Heart left ventricle (tissue), 16 donors: ENCODE measurements around the gene TRIOBP. TPM values are rescaled to one million over a fixed set of nuclear protein-coding genes. Genes with fewer than 3 reads are reported as not detected.
A peak's percentile ranks its signal among the peaks of the same experiment; 100 is the strongest.

ENCODE experiments used
- ATAC-seq, 4 donors: fragments of 200-7000 bp; cut with Tn5 transposase; one replicate each; pipeline ENCODE4 v1.9.1; 2020 to 2022; ENCODE audit warnings: moderate library complexity in 4 of 4, mild to moderate bottlenecking in 3 of 4, moderate number of reproducible peaks in 1 of 4
- DNase-seq, 5 donors: peaks; one replicate each; pipeline ENCODE4 v3.0.0-alpha.2; 2020
- H3K27ac ChIP-seq, 12 donors: fragments of 200-600 bp; sonication (generic) in 4 of 12; one replicate each; pipeline versions ENCODE4 v1.5.0 to v1.8.0; 2016 to 2022; ENCODE audit warnings: mild to moderate bottlenecking in 2 of 12
- H3K27me3 ChIP-seq, 9 donors: fragments of 200-600 bp; sonication (generic) in 2 of 9; one replicate each; pipeline versions ENCODE4 v1.5.1 to v1.8.0; 2016 to 2022; ENCODE audit warnings: mild to moderate bottlenecking in 3 of 9
- H3K36me3 ChIP-seq, 9 donors: fragments of 200-600 bp; sonication (generic) in 2 of 9; one replicate each; pipeline versions ENCODE4 v1.5.0 to v1.8.0; 2018 to 2022; ENCODE audit warnings: mild to moderate bottlenecking in 2 of 9
- H3K4me1 ChIP-seq, 12 donors: fragments of 200-600 bp; sonication (generic) in 4 of 12; one replicate each; pipeline versions ENCODE4 v1.5.0 to v1.8.0; 2016 to 2022; ENCODE audit warnings: mild to moderate bottlenecking in 3 of 12
- H3K4me3 ChIP-seq, 12 donors: fragments of 200-600 bp; sonication (generic) in 4 of 12; one replicate each; pipeline versions ENCODE4 v1.5.0 to v1.8.0; 2017 to 2022; ENCODE audit warnings: mild to moderate bottlenecking in 9 of 12, moderate library complexity in 4 of 12
- H3K9me3 ChIP-seq, 12 donors: fragments of 200-600 bp; sonication (generic) in 4 of 12; one replicate each; pipeline versions ENCODE4 v1.5.0 to v1.8.0; 2016 to 2022; ENCODE audit warnings: mild to moderate bottlenecking in 1 of 12
- CTCF ChIP-seq, 12 donors: fragments of 200-600 bp; sonication (generic) in 4 of 12; IDR thresholded peaks; one replicate each; pipeline versions ENCODE4 v1.5.0 to v1.8.0; 2018 to 2022; ENCODE audit warnings: antibody characterized with exemption in 12 of 12, mild to moderate bottlenecking in 5 of 12
- POLR2A ChIP-seq, 2 donors: fragments of 450-650 bp; IDR thresholded peaks; one replicate each; pipeline ENCODE4 v1.6.1; 2017; ENCODE audit warnings: antibody characterized with exemption in 2 of 2, mild to moderate bottlenecking in 2 of 2, moderate library complexity in 2 of 2
- WGBS, 4 donors: extraction: QIAGEN DNeasy Blood & Tissue Kit in 2 of 4; methylation state at CpG; one replicate each; pipeline versions ENCODE4 v1.1.5 to v1.1.7; 2013 to 2018; 5-methylcytosine and 5-hydroxymethylcytosine counted together
- intact Hi-C, 10 donors: fragments of 100-400 bp; cut with DNase I; formaldehyde crosslinking; loops; one replicate each; pipeline versions ENCODE4 v1.11.1 to v1.14.2; 2022
- polyA plus RNA-seq, 2 donors: library from polyadenylated mRNA; stranded (reverse); fragments of 200-250 nt; gene quantifications; one replicate each; pipeline ENCODE4 v1.2.3, GENCODE V29; 2013
- total RNA-seq, 9 donors: library from RNA; depleted of rRNA in 2 of 9; stranded (reverse); fragments of >200 nt in 2 of 9; fragmentation: NEBNext Ultra II Directional in 3 of 9; extraction: Animal tissue kit (Norgen Biotek cat#: 25700) in 3 of 9; gene quantifications; one replicate each; pipeline versions ENCODE4 v1.1.0 to v1.2.4, GENCODE V29; 2016 to 2023
- donor health status: ischemic (EF 13 %, LVEDD 7.1; RV severe dilation, severe dysfunction).
- donor health status: healthy with polysubstance abuse.
- donor health status: DM: no; HTN: yes; CAD: no.
- donor health status: DM: no; HTN: no; CAD: no.
- donor health status: ischemic (EF 25% LVEDD 6.9; RV normal size, moderate dysfunction).
- donor health status: ischemic (EF 25% LVEDD 5.7; RV mildly dilated, moderate dysfunction).
- donor health status: healthy.
- donor health status: DM: yes; HTN: yes; CAD: no.
- donor health status: ischemic (EF 35%, LVEDD 5.7; RV mildly dilated, moderate dysfunction).
- donor health status: nonischemic (EF 11% LVEDD 7.7; RV severe dilation, severe dysfunction).
- donor health status: DM: yes; HTN: yes; CAD: no.
- donor health status: PGD.
- donor health status: ischemic (EF 29% LVEDD 5.4; RV normal size, mild dysfunction).
- donor health status: nonischemic (EF 23%, LVEDD 6.1; RV moderate dilation, normal function).

TRIOBP gene
- total and polyA plus RNA-seq, 11 donors = 54.9 to 147 (median 94.7) TPM

GRCh38 chr22:37768273-37768672 lies 71.4 kb downstream of the TRIOBP start:
- Histone ChIP-seq H3K9me3 (no peaks in the 10 kb centered on the region), H3K27ac (no peak overlapping the region), H3K4me3 (no peak overlapping the region), H3K36me3 (peaks cover 0 to 98% (median 90%) of the 10 kb centered on the region in 9 donors), H3K4me1 (peaks cover 0 to 12% (median 0%) of the 10 kb centered on the region in 12 donors), H3K27me3 (no peaks in the 10 kb centered on the region)
- TF ChIP-seq CTCF (IDR thresholded peaks at IDR 0.05) = peak in 3 of 12 donors; percentile 4 to 22 (median 5)
- TF ChIP-seq POLR2A (IDR thresholded peaks at IDR 0.05) = no peak
- intact Hi-C loops = no loop called here
- WGBS, 4 donors = 94 to 98% (median 96%) methylated on average over 3 of the region's 3 CpGs
- no peak for ATAC-seq
- DNase-seq = no peak

GRCh38 chr22:37769056-37769455 lies 72.2 kb downstream of the TRIOBP start:
- no peak for ATAC-seq
- peaks cover 0 to 12% (median 0%) of the 10 kb centered on the region in 12 donors for H3K4me1 ChIP-seq
- no peak overlapping the region for H3K4me3 ChIP-seq
- H3K27me3 ChIP-seq = no peaks in the 10 kb centered on the region
- H3K9me3 ChIP-seq = no peaks in the 10 kb centered on the region
- H3K27ac ChIP-seq = no peak overlapping the region
- no peak for DNase-seq
- H3K36me3 ChIP-seq = peaks cover 0 to 96% (median 88%) of the 10 kb centered on the region in 9 donors
- WGBS, 4 donors = 94 to 98% (median 97%) methylated on average over 19 to 24 of the region's 24 CpGs; no CpG with 5 or more reads in 1 of the 4 donors
- intact Hi-C loops = no loop called here
- no peak for TF ChIP-seq CTCF (IDR thresholded peaks at IDR 0.05)
- no peak for TF ChIP-seq POLR2A (IDR thresholded peaks at IDR 0.05)

GRCh38 chr22:37771081-37771480 lies 74.2 kb downstream of the TRIOBP start:
- no peak overlapping the region for H3K27ac ChIP-seq
- intact Hi-C loops = no loop called here
- no peaks in the 10 kb centered on the region for H3K27me3 ChIP-seq
- H3K4me3 ChIP-seq = no peak overlapping the region
- 57 to 66% (median 62%) methylated on average over 4 of the region's 4 CpGs for WGBS, 4 donors
- ATAC-seq = no peak
- peaks cover 0 to 87% (median 83%) of the 10 kb centered on the region in 9 donors for H3K36me3 ChIP-seq
- TF ChIP-seq POLR2A (IDR thresholded peaks at IDR 0.05) (no peak), CTCF (IDR thresholded peaks at IDR 0.05) (no peak)
- H3K4me1 ChIP-seq = no peaks in the 10 kb centered on the region
- H3K9me3 ChIP-seq = no peaks in the 10 kb centered on the region
- no peak for DNase-seq

- H3K9me3 ChIP-seq = no peaks in the 10 kb centered on the region
- DNase-seq (no peak), ATAC-seq (no peak)
- 88 to 90% (median 88%) methylated on average over 15 to 17 of the region's 17 CpGs for WGBS, 4 donors
- TF ChIP-seq CTCF (IDR thresholded peaks at IDR 0.05) (no peak), POLR2A (IDR thresholded peaks at IDR 0.05) (no peak)
- H3K27me3 ChIP-seq = no peaks in the 10 kb centered on the region
- intact Hi-C loops = no loop called here
- peaks cover 0 to 4% (median 0%) of the 10 kb centered on the region in 12 donors for H3K4me1 ChIP-seq
- no peak overlapping the region for H3K4me3 ChIP-seq
- H3K27ac ChIP-seq = no peak overlapping the region
- peaks cover 0 to 80% (median 76%) of the 10 kb centered on the region in 9 donors for H3K36me3 ChIP-seq
These were observed 75.0 kb downstream of the TRIOBP start for GRCh38 chr22:37771702-37772427.
